Measurements from ENCODE around the gene MVD. TPM values are rescaled to one million over a fixed set of nuclear protein-coding genes. Genes with fewer than 3 reads are reported as not detected.
"Not testable (repeated sequence)": the region's sequence is repeated elsewhere in the genome, so short reads cannot be mapped to it uniquely, and the experiment has no call there.

Gene MVD
- total RNA-seq, 1 donor: 18.8 TPM

DNA sequence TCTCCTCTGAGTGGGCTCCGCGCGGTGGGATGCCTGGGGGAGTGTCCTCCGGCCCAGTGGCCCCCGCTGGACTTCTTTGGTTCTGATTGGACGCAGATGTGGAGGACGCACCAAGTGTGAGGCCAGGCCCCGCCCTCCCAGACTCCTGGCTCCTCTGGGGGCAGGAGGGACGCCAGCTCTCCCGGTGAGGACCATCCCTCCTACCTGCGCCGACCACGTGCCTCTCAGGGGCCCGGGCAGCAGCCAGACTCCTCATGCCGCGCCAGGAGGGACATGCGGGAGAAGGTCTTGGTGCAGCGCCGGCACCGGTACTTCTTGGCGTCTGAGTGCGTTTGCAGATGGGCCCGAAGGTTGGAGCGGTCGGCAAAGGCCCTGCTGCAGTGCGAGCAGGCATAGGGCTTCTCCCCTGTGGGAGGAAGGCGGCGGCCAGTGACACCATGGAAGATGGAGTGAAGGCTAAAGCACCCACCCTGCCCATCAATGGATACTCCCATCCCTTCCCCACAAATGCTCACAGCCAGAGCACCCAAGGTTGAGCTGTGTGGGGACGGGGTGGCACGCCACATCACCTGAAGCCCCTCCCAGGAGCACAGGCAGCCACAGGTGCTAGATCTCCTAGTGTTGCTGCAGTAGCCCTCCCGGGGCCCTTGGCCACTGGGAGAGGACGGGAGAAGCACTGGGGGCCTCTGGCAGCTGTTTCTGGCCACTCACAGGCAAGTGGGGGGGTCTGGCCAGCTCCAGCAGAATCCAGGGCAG is 15.5 kb upstream of the MVD start:
- Histone ChIP-seq H3K9me3 (ENCODE audit: low read depth, low read length) (no peaks in the 10 kb centered on the region), H3K4me3 (ENCODE audit: low read length) (no peak overlapping the region), H3K27me3 (ENCODE audit: insufficient read depth, low read length) (no peaks in the 10 kb centered on the region), H3K4me1 (ENCODE audit: insufficient read depth, low read length) (peaks cover 34% of the 10 kb centered on the region)

- Histone ChIP-seq H3K27me3 (ENCODE audit: insufficient read depth, low read length) (no peaks in the 10 kb centered on the region), H3K4me3 (ENCODE audit: low read length) (no peak overlapping the region), H3K9me3 (ENCODE audit: low read depth, low read length) (no peaks in the 10 kb centered on the region), H3K4me1 (ENCODE audit: insufficient read depth, low read length) (peaks cover 30% of the 10 kb centered on the region)
Measured at GRCh38 chr16:88677721-88678120, 14.8 kb upstream of the MVD start.

GRCh38 chr16:88676502-88677242 is 13.8 kb upstream of the MVD start:
- Histone ChIP-seq H3K4me3 (ENCODE audit: low read length) (no peak overlapping the region), H3K9me3 (ENCODE audit: low read depth, low read length) (no peaks in the 10 kb centered on the region), H3K4me1 (ENCODE audit: insufficient read depth, low read length) (peaks cover 19% of the 10 kb centered on the region), H3K27me3 (ENCODE audit: insufficient read depth, low read length) (no peaks in the 10 kb centered on the region)

GRCh38 chr16:88673716-88674379 is 11.0 kb upstream of the MVD start:
- H3K4me1 ChIP-seq (ENCODE audit: insufficient read depth, low read length): no peaks in the 10 kb centered on the region
- H3K9me3 ChIP-seq (ENCODE audit: low read depth, low read length): no peaks in the 10 kb centered on the region
- H3K4me3 ChIP-seq (ENCODE audit: low read length): no peak overlapping the region
- H3K27me3 ChIP-seq (ENCODE audit: insufficient read depth, low read length): no peaks in the 10 kb centered on the region

- Histone ChIP-seq H3K4me1 (ENCODE audit: insufficient read depth, low read length) (no peaks in the 10 kb centered on the region), H3K27me3 (ENCODE audit: insufficient read depth, low read length) (no peaks in the 10 kb centered on the region), H3K4me3 (ENCODE audit: low read length) (no peak overlapping the region), H3K9me3 (ENCODE audit: low read depth, low read length) (no peaks in the 10 kb centered on the region)
Measured at GRCh38 chr16:88672776-88673175, 9.9 kb upstream of the MVD start.

DNA sequence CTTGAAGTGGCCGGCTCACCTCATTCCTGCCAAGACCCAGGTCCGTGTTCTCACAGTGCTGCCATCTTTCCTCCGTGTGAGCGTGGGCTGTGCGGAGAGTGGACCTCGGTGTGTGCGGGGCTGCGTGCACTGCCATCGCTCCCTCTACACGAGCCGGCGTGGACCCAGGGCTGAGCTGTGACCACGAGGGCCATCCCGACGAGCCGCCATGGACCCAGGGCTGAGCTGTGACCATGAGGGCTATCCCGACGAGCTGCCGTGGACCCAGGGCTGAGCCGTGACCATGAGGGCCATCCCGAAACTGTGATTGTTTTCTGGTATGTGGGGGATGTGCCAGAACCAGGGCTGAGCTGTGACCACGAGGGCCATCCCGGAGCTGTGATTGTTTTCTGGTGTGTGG is 8.9 kb upstream of the MVD start:
- H3K9me3 ChIP-seq (ENCODE audit: low read depth, low read length): no peaks in the 10 kb centered on the region
- H3K4me1 ChIP-seq (ENCODE audit: insufficient read depth, low read length): no peaks in the 10 kb centered on the region
- H3K4me3 ChIP-seq (ENCODE audit: low read length): no peak overlapping the region
- H3K27me3 ChIP-seq (ENCODE audit: insufficient read depth, low read length): no peaks in the 10 kb centered on the region

- Histone ChIP-seq H3K4me1 (ENCODE audit: insufficient read depth, low read length) (no peaks in the 10 kb centered on the region), H3K27me3 (ENCODE audit: insufficient read depth, low read length) (no peaks in the 10 kb centered on the region), H3K4me3 (ENCODE audit: low read length) (no peak overlapping the region), H3K9me3 (ENCODE audit: low read depth, low read length) (no peaks in the 10 kb centered on the region)
Measured at GRCh38 chr16:88669980-88670379, 7.1 kb upstream of the MVD start.

- not testable (repeated sequence) for H3K27me3 ChIP-seq (ENCODE audit: insufficient read depth, low read length); H3K9me3 ChIP-seq (ENCODE audit: low read depth, low read length); H3K4me1 ChIP-seq (ENCODE audit: insufficient read depth, low read length); H3K4me3 ChIP-seq (ENCODE audit: low read length)
Measured at GRCh38 chr16:88669493-88669892, 6.6 kb upstream of the MVD start.

DNA sequence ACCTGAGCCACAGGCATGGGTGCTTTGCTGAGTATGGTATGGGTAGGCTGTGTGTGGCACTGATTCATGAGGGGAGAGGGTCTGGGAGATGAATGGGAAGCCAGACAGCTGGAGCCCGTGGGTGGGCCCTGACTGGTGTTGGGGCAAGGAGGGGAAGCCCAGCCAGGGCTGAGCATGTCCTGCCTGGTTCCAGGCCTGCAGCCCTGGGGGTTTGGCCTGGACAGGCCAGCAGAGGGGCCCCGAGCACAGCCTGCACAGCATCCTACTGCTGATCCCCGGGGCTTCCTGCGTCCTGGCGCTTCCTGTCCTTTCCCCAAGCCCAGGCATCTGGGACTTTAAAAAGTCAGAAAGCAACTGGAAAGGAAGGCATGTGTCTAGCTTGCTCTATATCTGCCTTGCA is 4.6 kb upstream of the MVD start:
- Histone ChIP-seq H3K27me3 (ENCODE audit: insufficient read depth, low read length) (no peaks in the 10 kb centered on the region), H3K4me1 (ENCODE audit: insufficient read depth, low read length) (peaks cover 12% of the 10 kb centered on the region), H3K4me3 (ENCODE audit: low read length) (no peak overlapping the region), H3K9me3 (ENCODE audit: low read depth, low read length) (no peaks in the 10 kb centered on the region)

DNA sequence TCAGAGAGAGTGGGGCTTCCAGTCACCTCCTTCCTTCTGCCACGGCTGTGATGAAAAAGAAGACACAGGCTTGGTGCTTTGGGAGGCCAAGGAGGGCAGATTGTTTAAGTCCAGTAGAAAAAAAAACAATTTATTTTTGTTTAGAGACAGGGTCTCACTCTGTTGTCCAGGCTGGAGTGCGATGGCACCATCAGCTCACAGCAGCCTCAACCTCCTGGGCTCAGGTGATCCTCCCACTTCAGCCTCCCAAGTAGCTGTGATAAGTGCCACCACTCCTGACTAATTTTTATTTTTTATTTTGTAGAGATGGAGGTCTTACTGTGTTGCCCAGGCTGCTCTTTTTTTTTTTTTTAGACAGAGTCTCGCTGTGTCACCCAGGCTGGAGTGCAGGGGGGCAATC is 2.7 kb upstream of the MVD start:
- peaks cover 25% of the 10 kb centered on the region for H3K4me1 ChIP-seq (ENCODE audit: insufficient read depth, low read length)
- no peak overlapping the region for H3K4me3 ChIP-seq (ENCODE audit: low read length)
- no peaks in the 10 kb centered on the region for H3K9me3 ChIP-seq (ENCODE audit: low read depth, low read length)
- no peaks in the 10 kb centered on the region for H3K27me3 ChIP-seq (ENCODE audit: insufficient read depth, low read length)

GRCh38 chr16:88665148-88665547 is 2.3 kb upstream of the MVD start:
- H3K4me1 ChIP-seq (ENCODE audit: insufficient read depth, low read length): peaks cover 25% of the 10 kb centered on the region
- no peak overlapping the region for H3K4me3 ChIP-seq (ENCODE audit: low read length)
- no peaks in the 10 kb centered on the region for H3K27me3 ChIP-seq (ENCODE audit: insufficient read depth, low read length)
- H3K9me3 ChIP-seq (ENCODE audit: low read depth, low read length): no peaks in the 10 kb centered on the region

GRCh38 chr16:88662222-88662842 is 559 bp downstream of the MVD start:
- Histone ChIP-seq H3K9me3 (ENCODE audit: low read depth, low read length) (no peaks in the 10 kb centered on the region), H3K4me1 (ENCODE audit: insufficient read depth, low read length) (peaks cover 25% of the 10 kb centered on the region), H3K4me3 (ENCODE audit: low read length) (peak overlapping the region; percentile 75), H3K27me3 (ENCODE audit: insufficient read depth, low read length) (no peaks in the 10 kb centered on the region)

DNA sequence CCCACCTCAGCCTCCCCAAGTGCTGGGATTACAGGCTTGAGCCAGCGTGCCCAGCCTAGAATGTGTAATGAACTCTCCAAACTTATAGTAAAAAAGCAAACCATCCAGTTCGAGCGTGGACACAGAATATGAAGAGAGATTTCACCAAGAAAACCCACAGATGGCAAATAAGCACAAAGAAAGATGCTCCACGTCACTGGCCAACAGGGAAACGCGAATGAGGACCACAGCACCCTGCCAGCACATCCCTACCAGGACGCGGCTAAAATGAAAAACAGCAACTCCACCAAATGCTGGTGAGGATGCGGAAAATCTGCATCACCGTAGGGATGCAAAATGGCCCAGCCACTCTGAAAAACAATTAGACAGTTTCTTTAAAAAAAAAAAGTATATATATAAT is 1.4 kb downstream of the MVD start:
- Histone ChIP-seq H3K27me3 (ENCODE audit: insufficient read depth, low read length) (no peaks in the 10 kb centered on the region), H3K9me3 (ENCODE audit: low read depth, low read length) (no peaks in the 10 kb centered on the region), H3K4me1 (ENCODE audit: insufficient read depth, low read length) (peaks cover 25% of the 10 kb centered on the region), H3K4me3 (ENCODE audit: low read length) (no peak overlapping the region)

GRCh38 chr16:88659160-88659559 is 3.7 kb downstream of the MVD start:
- peaks cover 25% of the 10 kb centered on the region for H3K4me1 ChIP-seq (ENCODE audit: insufficient read depth, low read length)
- H3K27me3 ChIP-seq (ENCODE audit: insufficient read depth, low read length): no peaks in the 10 kb centered on the region
- no peaks in the 10 kb centered on the region for H3K9me3 ChIP-seq (ENCODE audit: low read depth, low read length)
- H3K4me3 ChIP-seq (ENCODE audit: low read length): no peak overlapping the region

GRCh38 chr16:88658714-88659113 is 4.2 kb downstream of the MVD start:
- Histone ChIP-seq H3K9me3 (ENCODE audit: low read depth, low read length) (no peaks in the 10 kb centered on the region), H3K4me1 (ENCODE audit: insufficient read depth, low read length) (peaks cover 21% of the 10 kb centered on the region), H3K27me3 (ENCODE audit: insufficient read depth, low read length) (no peaks in the 10 kb centered on the region), H3K4me3 (ENCODE audit: low read length) (no peak overlapping the region)
